Peyer's patch (tissue), 4 donors: ENCODE measurements around the gene TMEM106A.

Source experiments
- CTCF ChIP-seq, 6 experiments: fragments of 450-650 bp in 4 of 6; fragments of 200-600 bp in 2 of 6; sonication (generic) in 1 of 6; IDR thresholded peaks; one replicate each; pipeline ENCODE4 v1.5.1; 2017 to 2019; ENCODE audit warnings: antibody characterized with exemption in 6 of 6, mild to moderate bottlenecking in 3 of 6, moderate library complexity in 1 of 6
- POLR2A ChIP-seq, 2 donors: fragments of 450-650 bp; IDR thresholded peaks; one replicate each; pipeline ENCODE4 v1.5.1; 2017; ENCODE audit warnings: antibody characterized with exemption in 2 of 2, mild to moderate bottlenecking in 2 of 2, moderate library complexity in 2 of 2

GRCh38 chr17:43226393-43226792 lies 14.7 kb downstream of the TMEM106A start:
- no peak for TF ChIP-seq CTCF (IDR thresholded peaks at IDR 0.05)
- no peak for TF ChIP-seq POLR2A (IDR thresholded peaks at IDR 0.05)
